ENCODE measurements around the gene PNPT1.
"Not testable (repeated sequence)": the region's sequence is repeated elsewhere in the genome, so short reads cannot be mapped to it uniquely, and the experiment has no call there.

PNPT1 gene

GRCh38 chr2:55653255-55653654 is 40.4 kb downstream of the PNPT1 start:
- DNase-seq: no peak

- DNase-seq: no peak
Measured at GRCh38 chr2:55649211-55649610, 44.4 kb downstream of the PNPT1 start.

- DNase-seq: no peak
Measured at GRCh38 chr2:55636831-55637230, 56.8 kb downstream of the PNPT1 start.

- DNase-seq: no peak
Measured at GRCh38 chr2:55628931-55629330, 64.7 kb downstream of the PNPT1 start.

- DNase-seq: no peak
Measured at GRCh38 chr2:55627915-55628314, 65.7 kb downstream of the PNPT1 start.

GRCh38 chr2:55621802-55622201 is 71.8 kb downstream of the PNPT1 start:
- no peak for DNase-seq

GRCh38 chr2:55620123-55620779 is 73.4 kb downstream of the PNPT1 start:
- DNase-seq: no peak

- DNase-seq: peak; percentile 3
Measured at GRCh38 chr2:55618275-55619055, 75.2 kb downstream of the PNPT1 start.

- no peak for DNase-seq
Measured at GRCh38 chr2:55618025-55618274, 75.7 kb downstream of the PNPT1 start.

- DNase-seq: peak; percentile 97
Measured at GRCh38 chr2:55617175-55618024, 76.2 kb downstream of the PNPT1 start, which contains the start of gene PPP4R3B. Gene PPP4R3B (minus strand): TSS chr2:55617622. CDS start chr2:55617285, 337 bp downstream.

- no peak for DNase-seq
Measured at GRCh38 chr2:55616551-55617174, 77.0 kb downstream of the PNPT1 start.

GRCh38 chr2:55611997-55612396 is 81.6 kb downstream of the PNPT1 start:
- DNase-seq: no peak

- DNase-seq: no peak
Measured at GRCh38 chr2:55610954-55611743, 82.5 kb downstream of the PNPT1 start.

- no peak for DNase-seq
Measured at GRCh38 chr2:55609938-55610578, 83.6 kb downstream of the PNPT1 start.

- DNase-seq: no peak
Measured at GRCh38 chr2:55609193-55609794, 84.3 kb downstream of the PNPT1 start.

- DNase-seq: no peak
Measured at GRCh38 chr2:55607717-55608116, 85.9 kb downstream of the PNPT1 start.

GRCh38 chr2:55604027-55604565 is 89.5 kb downstream of the PNPT1 start:
- DNase-seq: no peak

GRCh38 chr2:55601849-55602248 is 91.8 kb downstream of the PNPT1 start:
- no peak for DNase-seq

- no peak for DNase-seq
Measured at GRCh38 chr2:55598056-55598795, 95.4 kb downstream of the PNPT1 start.

- not testable (repeated sequence) for DNase-seq
Measured at GRCh38 chr2:55596795-55597194, 96.8 kb downstream of the PNPT1 start.

All from NCI-H1048 (cell line).